K562 (cell line): ENCODE data around the gene ITSN1. TPM values are rescaled to one million over a fixed set of nuclear protein-coding genes. Genes with fewer than 3 reads are reported as not detected.
"Not testable (repeated sequence)": the region's sequence is repeated elsewhere in the genome, so short reads cannot be mapped to it uniquely, and the experiment has no call there.

ENCODE experiments used
- CEBPG ChIP-seq, 3 experiments: fragments of 200-800 bp in 1 of 3; sonication (Bioruptor generic) in 1 of 3; sonication (generic) in 1 of 3; formaldehyde crosslinking in 1 of 3; IDR thresholded peaks in 2 of 3; conservative IDR thresholded peaks in 1 of 3; 2 replicates each; pipeline versions ENCODE4 v1.6.1 to v1.8.0; 2016 to 2022; ENCODE audit warnings: missing compliant biosample characterization in 2 of 3, missing genetic modification characterization in 2 of 3, mild to moderate bottlenecking in 1 of 3, missing genetic modification reagents in 1 of 3
- EP400 ChIP-seq: fragments of 450-650 bp; IDR thresholded peaks from 2 replicates; pipeline ENCODE4 v1.6.1; 2017; ENCODE audit warnings: antibody characterized with exemption, mild to moderate bottlenecking, moderate library complexity
- HDAC1 ChIP-seq, 2 experiments: fragments of 450-650 bp; IDR thresholded peaks; 2 replicates each; pipeline ENCODE4 v1.6.1; 2016 to 2017; ENCODE audit warnings: inconsistent platforms in 1 of 2, mild to moderate bottlenecking in 1 of 2, moderate library complexity in 1 of 2
- MNT ChIP-seq, 2 experiments: fragments of 450-650 bp; conservative IDR thresholded peaks; 2 replicates each; pipeline ENCODE4 v1.6.1; 2017; ENCODE audit warnings: mild to moderate bottlenecking in 2 of 2, moderate library complexity in 2 of 2
- PHF20 ChIP-seq: fragments of 450-650 bp; IDR thresholded peaks from 2 replicates; pipeline ENCODE4 v1.6.1; 2018; ENCODE audit not compliant: partially characterized antibody
- POLR2B ChIP-seq: fragments of 450-650 bp; IDR thresholded peaks from 2 replicates; pipeline ENCODE4 v1.6.1; 2018; ENCODE audit warnings: low read depth; ENCODE audit not compliant: partially characterized antibody
- POLR2H ChIP-seq: IDR thresholded peaks from 2 replicates; pipeline ENCODE4 v1.6.1; 2016; ENCODE audit warnings: missing genetic modification characterization, low read depth, mild to moderate bottlenecking, control low read depth, missing compliant biosample characterization, moderate library complexity
- TRIM24 ChIP-seq, 2 experiments: fragments of 450-650 bp; IDR thresholded peaks; 2 replicates each; pipeline ENCODE4 v1.6.1; 2016
- polyA plus RNA-seq, 8 experiments: library from polyadenylated mRNA; depleted of rRNA in 4 of 8; stranded (reverse) in 5 of 8; unstranded in 3 of 8; fragments of >200 nt; fragmentation: Nextera tagmentation in 2 of 8; fragmentation: Illumina TruSeq in 1 of 8; extraction: Ambion mirVana in 2 of 8; extraction: Trizol in 1 of 8; gene quantifications; 2 replicates each; pipeline versions ENCODE4 v1.2.1 to v1.2.3, GENCODE V29; 2011 to 2014; ENCODE audit warnings: inconsistent platforms in 1 of 8, missing spikeins in 1 of 8
- total RNA-seq, 7 experiments: library from RNA; depleted of rRNA in 6 of 7; stranded (reverse); fragments of >200 nt in 6 of 7; fragmentation: Illumina TruSeq in 2 of 7; extraction: Trizol in 2 of 7; gene quantifications; 2 replicates each; pipeline versions ENCODE4 v1.2.1 to v1.2.3, GENCODE V29; 2011 to 2021; ENCODE audit warnings: low replicate concordance in 1 of 7
- TF ChIP-seq, protein P1 (sequence below), 2 experiments: fragments of 450-650 bp; IDR thresholded peaks; 2 replicates each; pipeline ENCODE4 v1.6.1; 2018; ENCODE audit warnings: mild to moderate bottlenecking in 2 of 2, low read depth in 1 of 2; ENCODE audit not compliant: partially characterized antibody in 2 of 2

Gene ITSN1
- total and polyA plus RNA-seq, 9 of the 15 experiments (the other 6 are each of a cell fraction or from before 2014, with no cell fraction given), result 1.1 to 12.6 (median 4.8) TPM

DNA sequence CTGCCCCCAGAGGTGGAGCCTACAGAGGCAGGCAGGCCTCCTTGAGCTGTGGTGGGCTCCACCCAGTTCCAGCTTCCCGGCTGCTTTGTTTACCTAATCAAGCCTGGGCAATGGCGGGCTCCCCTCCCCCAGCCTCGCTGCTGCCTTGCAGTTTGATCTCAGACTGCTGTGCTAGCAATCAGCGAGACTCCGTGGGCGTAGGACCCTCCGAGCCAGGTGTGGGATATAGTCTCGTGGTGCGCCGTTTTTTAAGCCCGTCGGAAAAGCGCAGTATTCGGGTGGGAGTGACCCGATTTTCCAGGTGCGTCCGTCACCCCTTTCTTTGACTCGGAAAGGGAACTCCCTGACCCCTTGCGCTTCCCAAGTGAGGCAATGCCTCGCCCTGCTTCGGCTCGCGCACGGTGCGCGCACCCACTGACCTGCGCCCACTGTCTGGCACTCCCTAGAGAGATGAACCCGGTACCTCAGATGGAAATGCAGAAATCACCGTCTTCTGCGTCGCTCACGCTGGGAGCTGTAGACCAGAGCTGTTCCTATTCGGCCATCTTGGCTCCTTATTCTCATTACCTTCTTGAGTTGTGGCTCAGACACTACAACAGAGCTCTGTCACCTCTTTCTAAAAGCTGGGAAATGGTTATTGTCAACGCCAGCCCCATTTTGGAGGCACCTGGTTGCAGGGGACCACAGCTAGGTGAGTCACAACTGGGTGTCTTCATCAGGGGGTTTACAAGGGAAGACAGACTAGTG lies 288.9 kb downstream of the ITSN1 start (continued):
- TF ChIP-seq, protein P1, sequence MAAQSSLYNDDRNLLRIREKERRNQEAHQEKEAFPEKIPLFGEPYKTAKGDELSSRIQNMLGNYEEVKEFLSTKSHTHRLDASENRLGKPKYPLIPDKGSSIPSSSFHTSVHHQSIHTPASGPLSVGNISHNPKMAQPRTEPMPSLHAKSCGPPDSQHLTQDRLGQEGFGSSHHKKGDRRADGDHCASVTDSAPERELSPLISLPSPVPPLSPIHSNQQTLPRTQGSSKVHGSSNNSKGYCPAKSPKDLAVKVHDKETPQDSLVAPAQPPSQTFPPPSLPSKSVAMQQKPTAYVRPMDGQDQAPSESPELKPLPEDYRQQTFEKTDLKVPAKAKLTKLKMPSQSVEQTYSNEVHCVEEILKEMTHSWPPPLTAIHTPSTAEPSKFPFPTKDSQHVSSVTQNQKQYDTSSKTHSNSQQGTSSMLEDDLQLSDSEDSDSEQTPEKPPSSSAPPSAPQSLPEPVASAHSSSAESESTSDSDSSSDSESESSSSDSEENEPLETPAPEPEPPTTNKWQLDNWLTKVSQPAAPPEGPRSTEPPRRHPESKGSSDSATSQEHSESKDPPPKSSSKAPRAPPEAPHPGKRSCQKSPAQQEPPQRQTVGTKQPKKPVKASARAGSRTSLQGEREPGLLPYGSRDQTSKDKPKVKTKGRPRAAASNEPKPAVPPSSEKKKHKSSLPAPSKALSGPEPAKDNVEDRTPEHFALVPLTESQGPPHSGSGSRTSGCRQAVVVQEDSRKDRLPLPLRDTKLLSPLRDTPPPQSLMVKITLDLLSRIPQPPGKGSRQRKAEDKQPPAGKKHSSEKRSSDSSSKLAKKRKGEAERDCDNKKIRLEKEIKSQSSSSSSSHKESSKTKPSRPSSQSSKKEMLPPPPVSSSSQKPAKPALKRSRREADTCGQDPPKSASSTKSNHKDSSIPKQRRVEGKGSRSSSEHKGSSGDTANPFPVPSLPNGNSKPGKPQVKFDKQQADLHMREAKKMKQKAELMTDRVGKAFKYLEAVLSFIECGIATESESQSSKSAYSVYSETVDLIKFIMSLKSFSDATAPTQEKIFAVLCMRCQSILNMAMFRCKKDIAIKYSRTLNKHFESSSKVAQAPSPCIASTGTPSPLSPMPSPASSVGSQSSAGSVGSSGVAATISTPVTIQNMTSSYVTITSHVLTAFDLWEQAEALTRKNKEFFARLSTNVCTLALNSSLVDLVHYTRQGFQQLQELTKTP (IDR thresholded peaks at IDR 0.05; ENCODE audit: low read depth in 1 of 2, partially characterized antibody in 2 of 2), result peak in 1 of 2 experiments; percentile 28
- peak; percentile 49 for TF ChIP-seq POLR2B
- peak; percentile 80 for TF ChIP-seq EP400
- TF ChIP-seq HDAC1 (IDR thresholded peaks at IDR 0.05), result 0 out of 4 replicates have a peak, but pooled peaks of 1 of the 2 experiments have one; percentile 36
- peak; percentile 76 for TF ChIP-seq POLR2H (tag)
- peak; percentile 50 for TF ChIP-seq PHF20
- TF ChIP-seq TRIM24 (IDR thresholded peaks at IDR 0.05), result peak in 1 of 2 experiments; percentile 22; a peak in 2 of 4 replicates
- peak; percentile 43 to 61; a peak in 3 of 4 replicates for TF ChIP-seq MNT (conservative IDR thresholded peaks at IDR 0.05)
- TF ChIP-seq CEBPG (CRISPR knock-in tag; IDR thresholded peaks at IDR 0.05), result not testable (repeated sequence)
- TF ChIP-seq CEBPG (tag; conservative IDR thresholded peaks at IDR 0.05 in 1 of 2, IDR thresholded peaks at IDR 0.05 in 1 of 2), result peak in 1 of 2 experiments; percentile 29; a peak in 1 of 4 replicates
